ENCODE data around the gene DIS3L2. TPM values are rescaled to one million over a fixed set of nuclear protein-coding genes. Genes with fewer than 3 reads are reported as not detected.

Gene DIS3L2
- total and polyA plus RNA-seq, 2 of the 8 experiments (the other 6 are each of a cell fraction or from before 2014, with no cell fraction given) = 11.5 to 21.6 TPM

DNA sequence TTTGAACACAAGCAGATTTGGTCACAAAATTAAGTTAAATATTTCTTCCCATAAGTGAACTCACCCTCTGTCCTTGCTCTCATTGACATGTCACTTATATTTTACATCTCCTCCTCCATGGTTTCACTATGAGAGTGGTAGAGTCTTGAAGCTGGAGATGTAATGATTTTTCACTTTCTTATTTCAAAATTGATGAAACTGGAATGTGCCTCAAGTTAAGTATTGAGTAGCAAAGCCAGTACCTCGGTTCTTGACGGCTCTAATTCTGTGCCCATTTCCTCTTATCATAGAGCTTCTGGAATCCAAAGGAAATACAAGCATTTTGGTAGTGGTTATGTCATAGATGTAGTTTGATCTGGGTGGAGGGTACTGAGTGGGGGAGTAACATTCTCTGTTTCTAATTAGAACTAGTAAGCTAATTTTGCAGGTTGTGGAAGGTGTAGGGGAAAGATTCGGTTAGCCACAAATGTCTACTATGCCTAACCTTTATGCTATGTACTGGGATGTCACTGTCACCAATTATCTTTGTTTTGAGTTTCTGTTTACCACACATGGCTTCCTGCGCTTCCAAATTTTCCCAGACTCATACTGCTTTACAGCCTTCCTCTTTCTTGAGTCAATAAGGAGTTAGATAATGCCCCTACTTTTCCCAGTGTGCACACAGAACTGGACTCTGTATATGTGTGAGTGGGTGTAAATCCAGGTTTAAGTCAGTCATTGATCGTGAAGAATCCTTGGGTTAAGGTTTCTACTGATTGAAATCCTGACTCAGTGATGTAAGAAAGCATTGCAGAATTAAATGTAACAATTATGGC lies 96.8 kb downstream of the DIS3L2 start:
- H3K79me2 ChIP-seq (ENCODE audit: control insufficient read depth in 1 of 2, insufficient read depth in 2 of 2, low read length in 2 of 2) = no peaks in the 10 kb centered on the region
- no peak overlapping the region for H3K23ac ChIP-seq (ENCODE audit: insufficient read length)
- H2BK15ac ChIP-seq (ENCODE audit: low read length) = no peak overlapping the region
- no peaks in the 10 kb centered on the region for H3K27me3 ChIP-seq (replicated peaks in 1 of 4; ENCODE audit: control insufficient read depth in 3 of 4, extremely low read depth in 1 of 4, insufficient read depth in 3 of 4, low read length in 3 of 4)
- H4K91ac ChIP-seq (replicated peaks; ENCODE audit: insufficient read length, low read length) = no peak overlapping the region
- no peak overlapping the region for H2BK20ac ChIP-seq (ENCODE audit: low read length)
- no peak overlapping the region for H3K4me2 ChIP-seq (ENCODE audit: insufficient read depth in 1 of 2, low read depth in 2 of 2, low read length in 2 of 2)
- no peak overlapping the region for H3K14ac ChIP-seq (ENCODE audit: insufficient read length)
- H3K79me1 ChIP-seq (ENCODE audit: low read depth, low read length) = no peaks in the 10 kb centered on the region
- CTCF ChIA-PET (ENCODE audit: partially characterized antibody) = interaction anchor here (0.6 to 1.2 kb wide), 3 partner anchors 70 to 156 kb away, joined by 3 read pairs; no protein-coding TSS in a partner anchor
- no peak overlapping the region for H2AK5ac ChIP-seq (ENCODE audit: low read depth, low read length)
- H3K9me3 ChIP-seq (ENCODE audit: insufficient read depth in 2 of 2, low read depth in 1 of 2, low read length in 1 of 2) = no peaks in the 10 kb centered on the region
- peaks cover 0 to under 1% of the 10 kb centered on the region in 2 experiments for H4K20me1 ChIP-seq (replicated peaks in 1 of 2; ENCODE audit: control insufficient read depth in 1 of 2, insufficient read depth in 2 of 2, low read length in 2 of 2)
- no peak overlapping the region for H3K27ac ChIP-seq (ENCODE audit: low read depth, low read length)
- FAIRE-seq = no peak
- no peak overlapping the region for H2AFZ ChIP-seq (ENCODE audit: low read length)
- no peak overlapping the region for H3K9ac ChIP-seq (replicated peaks in 1 of 4; ENCODE audit: extremely low read depth in 1 of 4, low read depth in 3 of 4, low read length in 3 of 4)
- no peak overlapping the region for H4K5ac ChIP-seq (ENCODE audit: insufficient read length, low read depth, low read length)
- POLR2A ChIA-PET (ENCODE audit: partially characterized antibody) = no interaction called here
- no peaks in the 10 kb centered on the region for H3K23me2 ChIP-seq (ENCODE audit: low read depth, low read length)
- peaks cover 0 to 5% (median 1%) of the 10 kb centered on the region in 4 experiments; a peak in 3 of 7 replicates for H3K4me1 ChIP-seq (replicated peaks in 1 of 4; ENCODE audit: control insufficient read depth in 3 of 4, insufficient read depth in 4 of 4, low read length in 3 of 4)
- H2BK12ac ChIP-seq (ENCODE audit: low read depth, low read length) = no peak overlapping the region
- no peak overlapping the region for H3K18ac ChIP-seq (ENCODE audit: extremely low read depth, low read length)
- 89% methylated on average over 5 of the region's 5 CpGs; no CpG with 5 or more reads in 1 of the 2 experiments for WGBS, 2 experiments (ENCODE audit: extremely low coverage in 1 of 2, insufficient coverage in 1 of 2, insufficient read length in 1 of 2, insufficient replicate concordance in 2 of 2, low coverage in 1 of 2, low lambda C conversion rate in 2 of 2, missing lambda C conversion rate in 1 of 2)
- H3K36me3 ChIP-seq (ENCODE audit: control insufficient read depth in 2 of 4, insufficient read depth in 4 of 4, low read length in 3 of 4) = no peaks in the 10 kb centered on the region; a peak in 1 of 8 replicates
- H2BK5ac ChIP-seq (ENCODE audit: low read depth, low read length) = no peak overlapping the region
- no peak overlapping the region for H4K8ac ChIP-seq (ENCODE audit: extremely low read depth, insufficient read depth, low read length)
- no peak overlapping the region for H2BK120ac ChIP-seq (replicated peaks; ENCODE audit: low read depth, low read length)
- H3K4me3 ChIP-seq (ENCODE audit: extremely low read depth in 1 of 4, insufficient read depth in 2 of 4, low read depth in 3 of 4, low read length in 4 of 4) = no peak overlapping the region
- no peak overlapping the region for H3K4ac ChIP-seq (replicated peaks; ENCODE audit: insufficient read length, low read depth, low read length)
- DNase-seq (ENCODE audit: low read depth in 1 of 2, low spot score in 2 of 2) = no peak
- no peak overlapping the region for H3K56ac ChIP-seq (replicated peaks; ENCODE audit: insufficient read length, low read depth, low read length)
- TF ChIP-seq EP300 (IDR thresholded peaks at IDR 0.05; ENCODE audit: borderline replicate concordance in 1 of 2, low read depth in 2 of 2, low read length in 2 of 2) (no peak), FOSL1 (IDR thresholded peaks at IDR 0.05; ENCODE audit: insufficient read depth, low read depth, low read length) (no peak), POLR2AphosphoS5 (IDR thresholded peaks at IDR 0.05; ENCODE audit: low read depth, low read length) (no peak), SP4 (IDR thresholded peaks at IDR 0.05; ENCODE audit: low read length) (no peak), TAF1 (IDR thresholded peaks at IDR 0.05; ENCODE audit: low read depth, low read length) (no peak), TBP (IDR thresholded peaks at IDR 0.05; ENCODE audit: low read depth, low read length) (no peak)
- TF ChIP-seq, protein P1, sequence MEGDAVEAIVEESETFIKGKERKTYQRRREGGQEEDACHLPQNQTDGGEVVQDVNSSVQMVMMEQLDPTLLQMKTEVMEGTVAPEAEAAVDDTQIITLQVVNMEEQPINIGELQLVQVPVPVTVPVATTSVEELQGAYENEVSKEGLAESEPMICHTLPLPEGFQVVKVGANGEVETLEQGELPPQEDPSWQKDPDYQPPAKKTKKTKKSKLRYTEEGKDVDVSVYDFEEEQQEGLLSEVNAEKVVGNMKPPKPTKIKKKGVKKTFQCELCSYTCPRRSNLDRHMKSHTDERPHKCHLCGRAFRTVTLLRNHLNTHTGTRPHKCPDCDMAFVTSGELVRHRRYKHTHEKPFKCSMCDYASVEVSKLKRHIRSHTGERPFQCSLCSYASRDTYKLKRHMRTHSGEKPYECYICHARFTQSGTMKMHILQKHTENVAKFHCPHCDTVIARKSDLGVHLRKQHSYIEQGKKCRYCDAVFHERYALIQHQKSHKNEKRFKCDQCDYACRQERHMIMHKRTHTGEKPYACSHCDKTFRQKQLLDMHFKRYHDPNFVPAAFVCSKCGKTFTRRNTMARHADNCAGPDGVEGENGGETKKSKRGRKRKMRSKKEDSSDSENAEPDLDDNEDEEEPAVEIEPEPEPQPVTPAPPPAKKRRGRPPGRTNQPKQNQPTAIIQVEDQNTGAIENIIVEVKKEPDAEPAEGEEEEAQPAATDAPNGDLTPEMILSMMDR (IDR thresholded peaks at IDR 0.05; ENCODE audit: control extremely low read depth in 1 of 3, insufficient read depth in 1 of 3, low read depth in 1 of 3, low read length in 3 of 3) = no peak

All from H1 (cell line).